ENCODE measurements around the gene DCN.
A peak's percentile ranks its signal among the peaks of the same experiment; 100 is the strongest.
"Not testable (repeated sequence)": the region's sequence is repeated elsewhere in the genome, so short reads cannot be mapped to it uniquely, and the experiment has no call there.

DCN gene, protein sequence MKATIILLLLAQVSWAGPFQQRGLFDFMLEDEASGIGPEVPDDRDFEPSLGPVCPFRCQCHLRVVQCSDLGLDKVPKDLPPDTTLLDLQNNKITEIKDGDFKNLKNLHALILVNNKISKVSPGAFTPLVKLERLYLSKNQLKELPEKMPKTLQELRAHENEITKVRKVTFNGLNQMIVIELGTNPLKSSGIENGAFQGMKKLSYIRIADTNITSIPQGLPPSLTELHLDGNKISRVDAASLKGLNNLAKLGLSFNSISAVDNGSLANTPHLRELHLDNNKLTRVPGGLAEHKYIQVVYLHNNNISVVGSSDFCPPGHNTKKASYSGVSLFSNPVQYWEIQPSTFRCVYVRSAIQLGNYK

GRCh38 chr12:91182636-91183455 is at the start of gene DCN:
TSS of gene DCN (minus strand) at chr12:91182817. CDS start at chr12:91178552, 4,265 bp downstream.
- DNase-seq, result no peak

GRCh38 chr12:91230841-91231240 is 48.2 kb upstream of the DCN start:
- DNase-seq, result no peak

DNA sequence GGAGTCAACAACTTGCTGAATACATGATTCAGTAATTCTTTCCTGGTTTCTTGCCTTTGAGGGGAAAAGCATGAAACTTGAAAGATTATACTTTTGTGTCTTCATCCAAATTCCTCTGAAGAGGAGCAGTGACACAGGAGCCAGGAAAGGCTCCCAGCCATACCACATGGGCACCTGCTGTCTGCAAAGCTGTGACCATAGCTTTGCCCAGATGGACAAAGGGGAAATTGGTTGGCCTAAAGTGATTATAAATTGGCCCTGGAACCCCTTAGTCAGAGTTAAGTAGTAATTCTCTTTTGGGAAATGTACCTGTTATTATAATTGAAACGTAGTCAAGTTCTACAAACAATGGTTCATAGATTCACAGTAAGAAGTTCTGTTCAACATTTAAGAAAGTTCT is 44.3 kb upstream of the DCN start:
- DNase-seq, result no peak

DNA sequence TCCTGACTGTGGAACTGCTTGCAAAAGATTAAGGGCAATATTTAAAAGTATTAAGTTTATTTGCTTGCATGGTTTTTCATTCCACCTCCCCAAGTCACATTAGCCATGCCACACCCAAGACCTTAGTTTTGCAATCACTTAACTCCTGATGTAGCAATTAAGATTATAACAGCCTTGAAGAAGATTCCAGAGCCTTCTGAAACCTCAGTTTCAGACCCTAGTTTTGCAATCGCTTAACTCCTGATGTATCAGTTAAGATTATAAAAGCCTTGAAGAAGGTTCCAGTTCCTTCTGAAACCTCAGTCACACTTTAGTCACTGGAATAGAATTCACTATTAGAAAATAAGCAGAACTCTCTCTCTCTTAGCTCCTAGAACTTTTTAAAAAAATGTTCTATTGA is 42.7 kb upstream of the DCN start:
- DNase-seq, result no peak

DNA sequence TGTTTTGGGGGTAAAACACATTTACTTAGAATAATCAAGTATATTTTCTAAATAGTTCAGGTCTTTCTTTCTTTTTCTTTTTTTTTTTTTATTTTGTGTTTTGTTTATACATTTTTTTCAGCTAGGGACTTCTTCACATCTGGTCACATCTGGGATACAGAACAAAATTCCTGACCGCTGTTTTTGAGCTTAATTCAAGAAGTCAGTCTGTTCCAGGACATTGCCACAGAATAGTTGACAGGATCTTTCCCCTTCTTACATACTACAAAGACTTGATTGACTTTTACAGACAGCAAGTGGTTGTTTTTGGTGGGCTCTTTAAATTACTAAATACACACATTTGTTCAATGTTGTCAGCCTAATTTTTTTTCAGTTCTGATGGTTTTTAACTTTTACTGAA is 41.8 kb upstream of the DCN start:
- no peak for DNase-seq

DNA sequence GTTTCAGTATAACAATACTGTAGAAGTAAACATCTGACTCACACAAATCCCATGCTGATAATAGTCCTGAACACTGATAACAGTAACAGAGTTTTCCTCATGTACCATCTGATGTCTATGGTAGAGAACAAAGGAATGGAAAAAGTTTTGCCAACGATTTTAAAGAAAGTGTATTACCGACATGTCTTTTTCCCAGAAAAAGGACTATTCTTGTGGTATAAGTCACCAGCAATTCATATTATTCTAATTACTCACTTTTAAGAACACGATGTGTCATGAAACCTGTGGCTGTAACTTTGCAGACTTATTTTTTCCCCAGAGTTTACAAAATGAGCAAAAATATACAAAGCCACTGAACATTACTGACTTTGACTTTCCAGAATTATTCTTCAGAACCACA is 40.1 kb upstream of the DCN start:
- no peak for DNase-seq

DNA sequence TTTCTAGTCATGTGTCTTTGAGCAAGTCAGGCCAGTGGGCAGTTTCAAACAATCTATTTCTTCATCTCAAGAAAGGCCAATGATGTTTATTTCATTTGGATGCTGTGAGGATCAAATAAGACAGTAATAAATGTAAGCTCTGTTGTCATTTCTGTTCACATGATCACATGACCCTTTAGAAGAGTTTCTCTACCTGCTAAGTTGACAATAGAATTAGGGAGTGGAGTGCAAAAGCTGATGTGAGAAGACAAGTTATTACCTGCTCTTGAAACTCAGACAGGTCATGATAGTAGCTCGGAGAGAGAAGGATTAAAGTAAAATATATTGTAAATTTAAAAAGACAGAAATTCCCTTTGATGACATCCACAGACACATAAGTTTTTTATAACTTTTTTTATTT is 37.3 kb upstream of the DCN start:
- DNase-seq, result no peak

DNA sequence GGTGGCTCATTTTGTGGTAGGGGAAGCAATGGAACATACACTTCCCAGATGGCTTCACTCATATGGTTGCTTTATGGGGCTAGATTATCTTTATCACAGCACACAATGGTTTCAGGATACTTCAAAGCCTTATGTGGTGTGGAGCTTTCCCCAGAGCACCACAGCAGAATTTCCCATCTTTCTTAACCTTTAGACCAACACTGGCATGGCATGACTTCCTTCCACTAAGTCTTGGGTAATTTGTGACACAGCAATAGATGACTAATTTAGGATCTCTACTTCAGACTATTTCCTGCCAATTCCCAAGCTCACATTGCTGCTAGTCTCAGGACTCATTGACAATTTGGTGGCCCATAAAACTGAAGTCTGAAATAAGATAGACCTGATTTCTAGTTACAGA is 36.9 kb upstream of the DCN start:
- no peak for DNase-seq

DNA sequence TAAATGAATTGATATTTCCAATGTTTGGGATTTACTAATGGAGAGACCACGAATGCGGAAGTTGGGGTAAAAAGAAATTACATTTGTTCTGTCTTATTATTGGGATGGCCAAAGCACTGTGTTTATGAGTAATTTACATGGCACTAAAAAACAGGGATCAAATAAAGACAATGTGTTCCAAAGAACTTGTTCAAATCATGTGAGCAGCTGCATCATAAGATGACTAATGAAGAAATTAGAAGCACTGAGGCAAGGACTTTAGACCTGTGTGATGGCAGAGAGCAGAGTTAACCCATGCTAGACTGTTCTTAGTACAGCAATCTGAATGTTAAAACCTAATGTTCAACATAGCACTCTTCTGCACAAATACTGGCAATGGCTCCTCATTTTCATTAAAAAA is 34.3 kb upstream of the DCN start:
- DNase-seq, result no peak

DNA sequence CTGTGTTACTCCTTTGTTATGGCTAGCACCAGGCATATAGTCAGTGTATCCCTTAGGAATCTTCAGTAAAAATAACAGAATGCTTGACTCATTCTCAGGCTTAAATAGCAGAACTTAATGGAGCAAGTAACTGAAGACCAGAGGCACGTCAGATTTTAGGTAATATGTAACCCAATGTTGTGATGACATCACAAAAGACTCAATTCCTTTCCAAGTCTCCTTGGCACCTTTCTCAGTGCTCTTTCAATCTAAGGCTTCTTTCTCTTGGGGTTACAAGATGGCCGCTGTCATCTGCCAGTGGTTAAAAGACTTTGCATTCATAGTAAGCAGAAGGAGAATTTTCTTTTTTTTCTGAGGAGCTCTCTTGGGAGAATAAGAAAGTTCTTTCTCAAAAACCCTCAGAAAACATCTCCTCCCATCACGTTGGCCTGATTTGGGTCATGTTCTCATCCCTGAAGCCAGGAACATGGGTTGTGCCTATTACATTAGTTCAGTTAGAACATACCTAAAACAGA is 33.4 kb upstream of the DCN start:
- DNase-seq, result no peak

DNA sequence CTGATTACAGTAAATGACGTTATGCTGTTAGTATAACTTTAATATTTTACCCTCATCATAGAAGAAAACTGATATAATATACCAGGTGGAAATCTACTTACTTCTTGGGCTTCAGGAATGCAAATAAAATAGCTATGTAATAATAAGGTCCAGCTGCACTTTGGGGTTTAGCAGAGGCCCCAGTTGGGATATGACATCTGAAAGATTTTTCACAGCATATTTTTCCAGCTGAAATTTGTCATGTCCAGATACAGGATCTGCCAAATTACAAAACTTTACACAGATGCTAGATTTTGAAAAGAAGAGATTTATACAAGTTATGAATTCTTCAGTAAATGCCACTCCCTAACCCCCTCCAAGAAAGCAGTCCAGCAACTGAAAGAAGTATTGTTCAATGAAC is 29.2 kb upstream of the DCN start:
- DNase-seq, result no peak

DNA sequence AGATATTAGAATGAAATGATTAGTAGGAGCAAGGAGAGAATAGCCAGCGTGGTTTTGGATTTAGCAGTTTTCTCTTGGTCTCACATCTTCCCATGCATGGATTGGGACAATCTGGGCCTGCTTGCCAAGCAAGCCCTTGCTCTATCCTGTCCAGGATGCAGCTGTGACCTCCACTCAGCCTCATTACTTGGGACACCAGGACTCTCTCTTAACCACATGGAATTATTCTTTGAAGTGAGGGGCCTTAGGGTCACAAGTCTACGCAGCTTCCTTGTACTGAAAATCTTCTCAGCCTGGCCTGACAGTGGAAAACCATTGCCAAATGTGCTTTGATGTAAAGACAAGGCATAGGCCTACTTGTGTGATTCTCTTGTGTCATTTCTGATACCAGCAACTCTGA is 28.0 kb upstream of the DCN start:
- no peak for DNase-seq

DNA sequence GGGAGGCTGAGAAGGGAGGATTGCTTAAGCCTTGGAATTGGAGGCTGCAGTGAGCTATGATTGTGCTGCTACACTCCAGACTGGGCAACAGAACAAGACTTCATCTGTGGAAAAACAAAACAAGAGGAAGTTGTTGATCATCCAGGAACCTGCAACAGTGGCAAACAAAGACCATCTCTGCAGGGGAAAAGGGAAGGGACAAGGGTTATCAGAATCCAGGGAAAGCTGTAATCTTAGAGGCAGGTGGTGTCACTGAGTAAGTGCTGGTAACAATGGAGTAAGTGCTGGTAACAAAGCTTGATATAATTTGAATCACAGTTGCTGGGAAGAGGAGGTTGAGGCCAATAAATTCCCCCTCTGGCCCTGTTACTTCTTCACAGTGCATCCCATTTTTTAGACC is 27.5 kb upstream of the DCN start:
- DNase-seq, result no peak

- not testable (repeated sequence) for DNase-seq
Measured at GRCh38 chr12:91207301-91207700, 24.7 kb upstream of the DCN start.

DNA sequence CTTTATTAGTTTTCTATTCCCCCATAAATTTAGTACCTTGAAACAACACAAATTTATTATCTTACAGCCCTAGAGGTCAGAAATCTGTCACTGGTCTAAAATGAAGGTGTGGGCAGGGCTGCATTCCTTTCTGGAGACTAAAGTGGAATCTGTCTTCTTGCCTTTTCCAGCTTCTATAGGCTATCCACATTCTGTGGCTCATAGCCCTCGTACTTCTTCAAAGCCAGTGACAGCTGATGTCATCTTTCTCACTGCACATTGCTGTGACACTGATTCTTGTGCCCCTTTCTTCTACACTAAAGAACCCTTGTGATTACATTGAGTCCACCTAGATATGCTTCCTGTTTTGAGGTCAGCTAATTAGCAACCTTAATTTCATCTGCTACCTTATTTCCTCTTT is 23.2 kb upstream of the DCN start:
- peak; percentile 29 for DNase-seq

DNA sequence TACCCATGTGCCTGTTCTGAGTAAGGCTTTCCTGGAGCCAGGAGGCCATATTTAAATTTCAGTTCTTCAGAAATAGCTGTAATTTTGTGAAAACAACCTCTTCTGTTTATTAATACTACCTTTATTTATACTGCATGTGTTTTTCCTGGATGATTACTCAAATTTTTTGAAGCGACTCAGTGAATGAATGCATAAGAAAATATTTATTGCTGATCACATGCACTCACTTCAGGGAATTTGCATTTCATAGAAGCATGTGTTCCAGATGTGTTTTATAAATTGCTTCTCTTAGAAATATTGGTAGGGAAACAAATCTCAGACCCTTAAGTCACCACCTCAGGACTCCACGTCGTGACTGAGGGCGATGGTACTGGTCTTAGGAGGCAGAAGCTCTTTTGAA is 21.8 kb upstream of the DCN start:
- no peak for DNase-seq

GRCh38 chr12:91203610-91204009 is 21.0 kb upstream of the DCN start:
- no peak for DNase-seq

DNA sequence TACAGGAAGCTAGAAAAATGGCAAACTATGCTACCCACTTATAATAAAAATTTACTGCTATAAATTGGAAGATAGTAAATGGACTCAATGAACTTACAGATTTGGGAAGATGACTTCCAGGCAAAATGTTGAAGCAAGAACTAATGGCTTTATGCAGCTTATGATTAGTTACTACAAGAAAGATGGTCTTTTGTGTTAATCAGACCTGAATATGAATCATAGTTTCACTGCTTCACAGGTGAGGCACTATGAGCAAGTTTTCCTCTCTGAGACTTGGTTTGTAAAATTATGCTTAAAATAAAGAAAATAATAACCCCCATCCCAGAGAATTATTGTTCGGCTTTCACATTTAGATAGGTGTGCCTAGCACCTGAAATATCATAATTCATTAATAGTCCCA is 19.8 kb upstream of the DCN start:
- DNase-seq, result no peak

- DNase-seq, result no peak
Measured at GRCh38 chr12:91196436-91196835, 13.8 kb upstream of the DCN start.

GRCh38 chr12:91194500-91194899 is 11.9 kb upstream of the DCN start:
- DNase-seq, result peak; percentile 87

DNA sequence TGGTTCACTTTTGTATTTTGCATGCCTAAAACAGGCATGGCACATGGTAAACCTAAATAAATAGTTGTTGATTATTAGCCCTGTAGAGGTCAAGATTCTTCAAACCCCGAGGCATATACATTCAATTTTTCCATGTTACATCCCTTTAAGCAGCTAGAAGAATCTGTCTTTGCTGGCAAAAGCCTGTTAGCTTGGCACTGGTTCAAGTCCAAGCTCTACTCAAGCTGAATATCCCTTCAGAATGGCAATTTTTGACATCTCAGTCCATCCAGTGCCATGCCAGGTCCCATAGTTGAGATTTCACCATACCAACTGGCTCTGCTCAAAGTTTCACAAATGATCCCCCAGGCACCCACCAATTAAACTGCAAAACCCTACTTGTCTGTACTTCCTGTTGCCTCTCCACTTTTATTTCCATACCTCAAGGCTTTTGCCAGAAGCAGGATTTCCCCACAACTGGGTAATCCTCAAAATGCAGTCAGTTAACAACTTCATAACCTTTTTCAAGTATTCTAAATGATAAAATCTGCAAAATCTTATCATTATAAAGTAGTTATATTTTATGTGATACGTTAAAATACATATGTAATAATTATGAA is 9.0 kb upstream of the DCN start:
- DNase-seq, result peak; percentile 15

DNA sequence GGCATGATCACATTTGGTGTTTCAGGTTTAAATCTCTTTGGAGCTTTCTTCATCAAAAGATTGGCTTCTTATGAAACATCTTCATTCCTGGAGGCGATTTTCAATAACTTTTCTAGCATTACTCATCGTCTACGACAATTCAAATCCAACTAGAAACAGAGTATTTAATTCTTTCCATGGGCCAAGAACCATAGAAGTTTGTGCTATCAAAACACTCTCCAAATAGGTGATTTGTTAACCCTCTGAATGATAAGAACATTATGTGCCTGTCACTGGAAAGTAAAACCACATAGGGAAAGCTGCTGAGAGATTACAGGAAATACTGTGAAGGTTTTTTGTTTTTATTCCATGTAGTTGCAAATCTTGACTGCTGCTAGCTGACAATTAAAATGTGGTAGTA is 6.9 kb upstream of the DCN start:
- DNase-seq, result peak; percentile 69

DNA sequence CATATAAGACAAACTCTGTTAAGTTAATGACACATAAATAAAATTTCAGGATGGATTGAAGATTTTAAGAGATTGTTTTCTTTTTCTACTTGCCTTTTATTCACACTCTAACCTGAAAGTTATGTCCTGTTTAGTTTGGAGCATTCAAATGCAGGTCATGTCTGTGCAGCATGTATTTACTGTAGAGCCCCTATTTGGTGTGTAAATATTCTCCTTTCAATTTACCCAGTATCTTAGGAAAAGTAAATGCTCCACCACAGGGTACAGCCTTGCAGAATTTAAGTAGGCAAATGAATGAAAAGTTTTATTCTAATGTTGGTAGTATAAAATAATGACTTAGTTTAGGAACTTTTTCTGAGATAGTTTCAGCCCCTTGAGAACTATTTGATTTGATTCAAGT is 6.2 kb upstream of the DCN start:
- DNase-seq, result no peak

DNA sequence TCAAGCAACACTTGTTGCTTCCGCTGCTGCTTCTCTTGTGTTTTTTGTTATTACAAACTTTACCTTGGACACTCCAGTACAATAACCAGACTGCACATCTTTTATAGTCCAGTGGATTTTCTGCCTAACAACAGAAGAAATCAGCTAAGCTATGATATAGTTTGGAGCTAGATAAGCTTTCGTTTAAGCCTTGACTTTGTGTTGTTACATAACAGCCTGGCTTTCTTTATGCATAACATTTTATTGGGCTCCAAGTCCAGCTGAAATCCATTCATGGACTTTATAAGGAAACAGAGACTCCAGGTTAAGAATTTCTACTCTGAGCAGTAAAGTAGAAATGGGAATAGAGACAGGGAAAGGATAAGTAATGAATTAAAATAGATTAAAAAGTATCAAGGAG is 3.5 kb upstream of the DCN start:
- no peak for DNase-seq
